GF-D8 (cell line): ENCODE results near the gene PIK3R5.
"Not testable (repeated sequence)": the region's sequence is repeated elsewhere in the genome, so short reads cannot be mapped to it uniquely, and the experiment has no call there.

ENCODE experiments used
- DNase-seq: peaks from one replicate; lab custom pipeline; 2025; lab: John Stamatoyannopoulos, UW

Gene PIK3R5

DNA sequence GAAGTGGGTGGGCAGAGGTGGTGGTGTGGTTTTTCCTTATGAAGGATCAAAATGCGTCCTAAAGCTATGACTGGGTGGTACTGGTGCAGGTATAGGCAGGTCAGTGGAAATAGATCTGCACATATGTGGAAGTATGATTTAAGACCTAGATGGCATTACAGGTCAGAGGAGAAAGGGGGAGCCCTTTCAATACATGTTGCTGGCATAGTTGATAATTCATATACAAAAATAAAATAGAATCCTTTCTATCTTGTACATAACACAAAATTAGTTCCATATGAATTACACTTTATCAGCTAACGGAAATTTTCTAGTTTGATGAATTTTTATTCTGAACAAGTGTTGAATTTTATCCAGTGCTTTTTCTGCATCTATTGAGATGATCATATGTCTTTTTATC, 20.8 kb upstream of the PIK3R5 start:
- no peak for DNase-seq

DNA sequence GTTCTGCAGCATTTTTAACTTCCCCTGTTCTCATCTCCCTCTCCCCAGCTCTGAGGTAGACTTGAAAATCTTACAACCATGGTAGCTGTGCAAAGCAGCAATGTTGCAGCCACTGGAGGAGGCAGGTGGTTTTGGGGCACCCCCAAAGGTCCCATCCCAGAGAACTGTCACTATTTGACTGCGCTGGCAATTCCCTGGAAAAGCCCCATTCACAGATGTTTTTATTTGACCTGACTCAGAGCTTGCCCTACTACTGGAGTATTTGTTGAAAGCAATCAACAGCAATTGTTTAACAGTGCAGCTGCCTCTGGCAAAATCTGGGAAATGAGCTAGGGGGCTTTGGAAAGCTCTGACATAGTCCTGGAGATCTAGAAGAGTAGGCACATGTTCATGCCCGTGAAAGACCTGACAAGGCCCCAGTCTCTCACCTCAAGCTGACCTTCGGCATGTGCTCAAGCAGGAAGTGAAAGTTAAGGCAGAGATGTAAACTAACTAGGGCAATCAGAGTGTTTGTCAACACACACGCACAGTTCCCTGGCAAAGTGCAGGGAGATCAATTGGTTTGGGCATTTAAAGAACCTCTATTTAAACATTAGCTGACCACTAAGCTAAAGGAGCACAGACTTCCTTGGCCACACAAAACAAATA, 19.7 kb upstream of the PIK3R5 start:
- DNase-seq: no peak

DNA sequence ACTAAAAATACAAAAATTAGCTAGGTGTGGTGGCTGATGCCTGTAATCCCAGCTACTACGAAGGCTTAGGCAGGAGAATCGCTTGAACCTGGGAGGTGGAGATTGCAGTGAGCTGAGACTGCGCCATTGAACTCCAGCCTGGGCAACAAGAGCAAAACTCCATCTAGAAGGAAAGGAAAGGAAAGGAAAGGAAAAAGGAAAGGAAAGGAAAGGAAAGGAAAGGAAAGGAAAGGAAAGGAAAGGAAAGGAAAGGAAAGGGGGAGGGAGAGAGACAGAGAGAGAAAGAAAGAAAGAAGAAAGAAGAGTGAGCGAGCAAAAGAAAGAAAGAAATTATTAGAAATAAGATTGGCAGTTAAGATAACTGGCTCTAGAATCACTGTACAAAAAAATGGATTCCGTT, 18.7 kb upstream of the PIK3R5 start:
- not testable (repeated sequence) for DNase-seq

GRCh38 chr17:8981443-8981842, 15.9 kb upstream of the PIK3R5 start:
- DNase-seq: no peak

GRCh38 chr17:8979715-8980114, 14.2 kb upstream of the PIK3R5 start:
- DNase-seq: no peak

DNA sequence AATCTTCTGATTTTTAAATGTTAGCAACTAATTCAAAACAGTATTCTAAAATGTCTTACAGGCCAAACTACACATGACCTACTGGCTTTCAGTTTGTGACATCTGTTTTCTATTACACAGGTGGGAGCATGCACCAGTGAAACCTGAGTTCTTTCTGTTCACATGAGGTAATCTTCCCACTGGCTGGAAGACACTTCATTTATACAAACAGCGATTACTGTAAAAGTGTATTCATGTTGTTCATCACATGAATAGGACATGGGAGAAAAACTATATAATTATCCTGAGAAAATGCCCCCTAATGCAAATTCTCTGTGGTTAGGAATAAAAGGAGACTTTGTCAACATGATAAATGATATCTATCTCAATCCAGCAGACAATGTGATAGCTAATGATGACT, 11.1 kb upstream of the PIK3R5 start:
- no peak for DNase-seq

- no peak for DNase-seq
These were observed 9.7 kb upstream of the PIK3R5 start for GRCh38 chr17:8975091-8975725.

- no peak for DNase-seq
These were observed 4.4 kb upstream of the PIK3R5 start for GRCh38 chr17:8969901-8970300.

- DNase-seq: no peak
These were observed 3.0 kb upstream of the PIK3R5 start for GRCh38 chr17:8968503-8968902.

DNA sequence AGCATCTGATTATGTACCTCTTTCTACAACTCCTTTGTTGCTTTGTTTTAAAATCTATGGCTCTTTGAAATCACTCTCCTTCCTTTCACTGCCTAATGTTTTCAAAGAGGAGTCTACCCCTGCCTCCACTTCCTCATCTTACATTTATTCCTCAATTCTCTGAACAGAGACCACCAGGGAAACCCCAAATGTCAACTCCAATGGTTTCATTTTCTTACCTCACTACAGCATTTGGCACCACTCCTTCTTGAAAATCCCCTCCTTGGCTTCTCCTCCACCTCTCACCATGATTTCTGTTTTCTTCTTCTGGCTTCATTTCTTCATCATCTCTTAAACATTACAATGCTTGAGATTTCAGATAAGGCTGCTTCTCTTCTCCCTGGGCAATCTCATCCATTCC, 2.4 kb upstream of the PIK3R5 start:
- DNase-seq: no peak

GRCh38 chr17:8966926-8967325, 1.4 kb upstream of the PIK3R5 start:
- DNase-seq: peak; percentile 57

GRCh38 chr17:8964801-8965393, 610 bp downstream of the PIK3R5 start:
- no peak for DNase-seq

GRCh38 chr17:8963647-8964258, 1.8 kb downstream of the PIK3R5 start:
- DNase-seq: no peak

DNA sequence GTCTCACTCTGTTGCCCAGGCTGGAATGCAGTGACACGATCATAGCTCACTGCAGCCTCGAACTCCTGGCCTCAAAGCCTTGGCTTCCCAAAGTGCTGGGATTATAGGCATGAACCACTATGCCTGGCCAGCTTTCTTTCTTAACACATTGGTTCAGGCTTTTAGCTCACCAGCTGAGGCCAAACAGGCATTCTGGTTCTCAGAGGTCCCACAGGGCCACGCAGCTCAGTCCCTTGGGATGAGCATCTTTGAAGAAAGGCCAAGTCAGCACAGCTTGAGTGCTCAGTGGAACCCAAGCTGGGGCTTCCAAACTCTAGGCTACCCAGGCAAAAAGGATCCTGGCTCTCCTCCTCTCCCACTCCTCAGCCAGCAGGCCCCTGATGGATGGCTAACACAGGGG, 2.5 kb downstream of the PIK3R5 start:
- no peak for DNase-seq

DNA sequence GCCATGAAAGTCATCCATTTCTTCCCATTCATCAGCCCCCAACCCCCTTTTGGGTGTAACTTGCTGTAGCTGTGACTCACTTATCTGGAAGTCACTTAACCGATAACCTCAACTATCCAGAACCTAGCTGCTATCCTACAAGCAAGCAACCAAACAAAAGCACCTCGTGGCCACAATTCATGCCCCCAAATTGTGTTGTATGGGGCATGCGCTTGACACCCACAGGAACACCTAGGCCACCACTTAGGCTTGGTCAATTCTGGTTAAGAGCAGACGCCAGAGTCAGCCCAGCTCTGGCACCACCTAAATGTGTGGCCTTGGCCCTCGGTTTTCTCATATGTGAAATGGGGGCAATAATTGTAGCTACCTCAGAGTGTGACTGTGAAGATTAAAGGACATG, 3.7 kb downstream of the PIK3R5 start:
- no peak for DNase-seq

DNA sequence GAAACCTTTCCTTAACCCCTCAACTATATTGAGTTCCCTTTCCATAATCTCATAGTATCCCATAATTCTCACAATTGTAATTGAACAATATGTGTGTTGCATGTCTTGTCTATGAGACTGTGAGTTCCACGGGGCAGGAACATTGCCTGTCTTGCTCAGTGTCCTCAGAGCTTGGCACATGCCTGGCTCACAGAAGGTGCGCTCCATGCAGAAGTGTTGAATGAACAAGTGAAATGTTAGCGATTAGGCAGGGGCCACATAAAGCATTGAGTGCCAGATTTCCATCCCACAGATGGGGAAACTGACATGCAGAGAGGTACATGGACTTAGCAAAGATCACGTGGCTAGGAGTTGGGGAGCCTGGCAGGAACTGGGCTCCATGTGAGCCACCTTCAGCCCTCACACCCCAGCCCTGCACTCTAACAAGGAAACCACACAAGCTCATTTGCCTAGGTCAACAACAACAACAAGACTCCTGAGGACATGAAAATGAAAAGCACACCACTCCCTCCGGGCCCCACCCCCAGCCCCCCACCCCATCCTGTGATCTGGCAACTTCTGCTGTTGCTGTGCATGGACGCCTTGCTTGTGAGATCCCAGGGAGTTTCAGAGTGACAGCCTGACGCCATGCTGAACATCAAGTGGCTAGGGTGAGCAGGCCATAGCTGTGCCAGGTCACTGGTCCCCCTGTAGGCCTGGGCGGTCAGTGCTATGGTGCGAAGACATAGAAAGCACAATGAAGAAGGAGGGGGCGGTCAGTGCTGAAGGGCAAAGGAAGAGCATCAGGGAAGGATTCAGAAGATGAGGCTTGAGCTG, 5.0 kb downstream of the PIK3R5 start:
- no peak for DNase-seq

DNA sequence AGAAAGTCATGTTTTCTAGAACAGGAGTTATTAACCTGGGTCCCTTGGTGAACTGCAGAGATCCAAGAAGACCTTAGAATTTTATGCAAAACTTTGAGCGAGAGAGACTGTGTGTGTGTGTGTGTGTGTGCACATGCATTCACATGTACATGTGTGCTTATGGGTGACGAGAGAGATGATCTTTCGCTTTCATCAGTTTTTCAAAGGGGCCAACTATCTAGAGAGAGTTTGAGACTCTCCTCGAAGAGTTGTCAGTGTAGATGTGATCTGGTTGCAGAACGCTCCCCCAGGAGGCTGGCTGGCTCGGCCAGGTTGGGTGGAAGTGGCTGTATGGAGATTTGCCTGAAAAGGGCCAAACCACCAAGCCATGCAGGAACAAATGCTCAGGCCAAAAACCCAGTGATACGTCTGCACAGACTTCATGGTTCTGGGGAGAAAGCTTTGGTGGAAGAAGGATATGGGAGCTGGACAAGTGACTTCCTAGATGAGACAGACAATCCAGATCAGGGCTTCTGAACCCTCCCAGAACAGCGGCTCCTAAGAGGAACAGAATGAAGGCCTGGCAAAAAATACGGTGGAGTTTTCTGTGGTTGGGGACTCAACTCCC, 6.1 kb downstream of the PIK3R5 start:
- DNase-seq: no peak

- no peak for DNase-seq
These were observed 7.8 kb downstream of the PIK3R5 start for GRCh38 chr17:8957721-8958120.

DNA sequence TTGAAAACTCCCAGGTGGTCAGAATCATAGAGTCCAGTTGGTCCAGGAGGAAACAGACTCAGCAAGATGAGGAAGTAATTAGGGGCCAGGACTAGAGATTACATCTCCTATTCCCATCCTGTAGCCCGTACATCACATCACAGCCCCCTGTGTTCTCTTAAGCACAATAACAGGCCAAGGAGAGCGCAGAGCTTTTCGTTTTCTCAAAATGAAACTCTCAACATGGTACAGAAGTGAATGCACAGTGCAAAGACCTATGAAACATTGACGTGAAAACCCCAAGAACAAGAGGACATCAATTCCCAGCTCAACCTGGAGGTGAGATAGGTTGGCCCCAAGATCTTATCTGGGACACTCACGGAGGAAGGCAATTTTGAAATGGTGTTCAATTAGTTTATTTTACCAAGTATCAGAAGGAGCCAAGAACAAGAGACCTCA, 9.0 kb downstream of the PIK3R5 start:
- DNase-seq: no peak

- DNase-seq: peak; percentile 30
These were observed 10.2 kb downstream of the PIK3R5 start for GRCh38 chr17:8955021-8955959.

DNA sequence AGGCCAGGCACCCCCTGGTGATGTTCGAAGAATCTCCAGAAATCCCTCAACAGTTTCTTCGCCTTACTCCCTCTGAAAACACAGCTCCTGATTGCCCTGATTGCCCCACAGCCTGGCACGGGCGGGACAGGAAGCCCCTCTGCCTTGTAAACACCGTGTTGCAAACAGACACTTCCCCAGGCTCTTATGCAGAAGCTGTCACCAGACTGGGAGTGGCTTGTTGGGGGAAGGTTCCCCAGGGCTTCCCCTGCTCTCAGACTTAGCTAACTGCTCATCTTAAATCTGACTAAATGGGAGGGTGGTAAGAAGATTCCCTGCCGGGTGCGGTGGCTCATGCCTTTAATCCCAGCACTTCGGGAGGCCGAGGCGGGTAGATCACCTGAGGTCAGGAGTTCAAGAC, 11.2 kb downstream of the PIK3R5 start:
- DNase-seq: peak; percentile 76
